GM18507 (cell line): ENCODE results near the gene ASXL1.
A peak's percentile ranks its signal among the peaks of the same experiment; 100 is the strongest.
"Not testable (repeated sequence)": the region's sequence is repeated elsewhere in the genome, so short reads cannot be mapped to it uniquely, and the experiment has no call there.

Experiments used
- DNase-seq: peaks from one replicate; pipeline ENCODE4 v3.0.0; 2011; ENCODE audit warnings: low read depth; ENCODE audit not compliant: insufficient read length; ENCODE audit errors: extremely low spot score
- FAIRE-seq: peaks from 2 replicates; lab custom pipeline; 2011; peaks lifted over from hg19 to GRCh38; lab: Jason Lieb, UNC

Gene ASXL1

DNA sequence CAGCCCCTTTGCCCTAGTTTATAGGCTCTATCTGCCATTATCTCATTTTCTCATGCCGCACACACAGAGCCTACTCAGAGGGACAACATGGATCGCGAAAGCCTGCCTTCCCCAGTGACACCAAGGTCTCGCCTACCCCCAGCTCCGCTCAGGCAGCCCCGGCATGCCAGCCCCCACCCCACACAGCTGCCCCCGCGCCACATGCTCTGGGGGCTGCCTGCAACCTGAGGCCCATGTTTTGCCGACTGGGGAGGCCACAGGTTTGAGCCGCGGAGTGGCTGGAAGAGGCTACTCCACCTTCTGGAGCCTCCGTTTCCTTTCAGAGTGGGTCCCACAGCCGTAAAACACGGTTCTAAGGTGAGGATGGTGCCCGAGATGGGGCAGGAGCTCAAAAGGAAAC is 102.1 kb downstream of the ASXL1 start:
- FAIRE-seq (no peak), DNase-seq (no peak)

DNA sequence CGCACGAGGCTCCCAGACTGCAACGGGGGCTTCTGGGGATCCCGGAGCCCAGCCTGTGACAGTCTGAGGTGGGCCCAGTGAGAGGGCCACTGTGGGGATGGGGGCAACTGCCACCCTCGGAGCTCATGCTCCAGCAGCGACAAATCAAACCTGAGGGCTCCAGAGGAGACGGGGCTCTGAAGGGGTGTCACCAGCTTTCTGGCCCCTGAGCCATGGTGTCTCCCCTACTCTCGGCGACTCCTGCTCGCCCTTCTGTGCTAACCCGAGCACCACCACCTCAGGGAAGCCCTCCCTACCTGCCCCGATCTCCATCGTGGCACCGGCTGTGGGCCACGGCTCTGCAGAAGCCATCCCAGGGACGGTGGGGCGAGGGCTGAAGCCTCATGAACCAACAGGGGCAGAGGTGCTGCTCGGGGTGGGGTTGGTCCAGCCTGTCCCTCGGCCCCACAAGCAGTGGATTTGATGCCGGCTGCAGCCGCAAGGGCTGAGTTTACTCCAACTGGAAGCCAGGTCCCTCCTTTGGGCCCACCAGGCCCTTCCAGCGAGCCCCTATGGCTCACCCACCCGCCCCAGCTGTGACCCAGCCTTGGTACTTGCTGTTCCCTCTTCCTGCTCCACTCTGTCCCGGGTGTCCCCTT is 102.7 kb downstream of the ASXL1 start:
- FAIRE-seq: no peak
- no peak for DNase-seq

DNA sequence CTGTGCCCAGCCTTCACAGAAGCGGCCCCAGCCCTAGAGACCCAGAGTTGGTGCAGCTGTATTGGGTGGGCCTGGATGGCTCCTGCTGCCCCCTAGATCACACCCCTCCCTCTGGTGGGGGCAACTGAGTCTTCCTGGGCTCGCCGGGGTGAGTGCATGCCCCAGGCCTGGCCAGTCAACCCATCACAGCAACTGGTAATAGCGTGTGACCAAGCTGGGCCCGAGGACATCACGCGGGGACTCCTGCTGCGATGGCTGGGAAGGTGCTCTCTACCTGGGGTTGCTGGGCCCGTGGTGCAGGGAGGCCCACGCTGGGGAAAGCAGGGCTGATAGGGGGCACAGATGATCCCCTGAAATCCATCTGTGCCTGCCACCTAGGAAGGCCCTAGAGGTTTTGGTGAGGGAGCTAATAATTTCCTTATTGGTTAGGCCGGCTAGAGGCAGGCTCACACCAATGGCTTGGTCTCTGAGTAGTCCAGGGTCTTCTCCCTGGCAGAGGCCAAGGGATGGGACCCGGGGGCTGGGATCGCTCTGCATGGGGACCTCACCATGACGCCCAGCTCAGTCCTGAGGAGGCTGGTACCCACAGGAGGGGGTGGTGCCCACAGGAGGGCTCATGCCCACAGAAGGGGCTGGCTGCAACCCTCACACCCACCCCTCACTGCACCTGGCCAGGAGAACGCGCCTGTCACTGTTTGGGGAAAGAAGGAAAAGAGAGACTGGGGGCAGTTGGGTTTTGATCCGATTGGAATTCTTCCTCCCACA is 103.9 kb downstream of the ASXL1 start:
- FAIRE-seq: no peak
- DNase-seq: no peak

- FAIRE-seq: no peak
- DNase-seq: no peak
Measured at GRCh38 chr20:32462900-32463641, 104.9 kb downstream of the ASXL1 start.

GRCh38 chr20:32463642-32464400 is 105.7 kb downstream of the ASXL1 start:
- DNase-seq (no peak), FAIRE-seq (no peak)

DNA sequence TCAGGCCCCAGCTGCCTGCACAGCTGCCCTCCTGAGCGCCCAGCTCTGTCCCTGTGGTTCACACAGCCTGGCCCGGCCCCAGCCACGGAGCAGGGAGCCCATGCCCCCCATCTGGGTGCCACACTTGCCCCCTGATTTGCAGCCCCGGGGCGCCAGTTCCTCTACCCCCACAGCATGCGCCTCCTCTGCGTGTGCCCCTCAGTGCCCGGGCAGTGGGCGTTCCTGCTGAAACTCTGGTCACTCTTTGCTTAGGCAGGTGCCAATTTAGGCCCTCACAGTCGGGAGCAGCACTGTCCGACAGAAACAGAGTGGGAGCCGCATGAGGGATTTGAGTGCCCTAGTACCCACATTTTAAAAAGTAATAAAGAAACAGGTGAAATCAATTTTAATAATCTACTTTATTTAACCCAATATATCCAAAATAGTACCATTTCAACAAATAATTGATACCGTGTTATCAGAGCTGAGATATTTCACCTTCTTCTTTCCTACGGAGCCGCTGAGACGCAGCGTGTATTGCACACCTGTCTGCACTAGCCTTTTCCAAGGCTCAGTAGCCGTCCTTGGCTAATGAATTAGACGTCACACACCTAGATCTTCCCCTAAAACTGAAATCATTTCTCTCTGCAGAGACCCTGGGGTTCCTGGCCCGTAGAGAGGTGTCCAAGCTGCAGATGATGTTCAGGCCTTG is 106.4 kb downstream of the ASXL1 start:
- DNase-seq (no peak), FAIRE-seq (no peak)

GRCh38 chr20:32465092-32465900 is 107.2 kb downstream of the ASXL1 start:
- DNase-seq (no peak), FAIRE-seq (no peak)

DNA sequence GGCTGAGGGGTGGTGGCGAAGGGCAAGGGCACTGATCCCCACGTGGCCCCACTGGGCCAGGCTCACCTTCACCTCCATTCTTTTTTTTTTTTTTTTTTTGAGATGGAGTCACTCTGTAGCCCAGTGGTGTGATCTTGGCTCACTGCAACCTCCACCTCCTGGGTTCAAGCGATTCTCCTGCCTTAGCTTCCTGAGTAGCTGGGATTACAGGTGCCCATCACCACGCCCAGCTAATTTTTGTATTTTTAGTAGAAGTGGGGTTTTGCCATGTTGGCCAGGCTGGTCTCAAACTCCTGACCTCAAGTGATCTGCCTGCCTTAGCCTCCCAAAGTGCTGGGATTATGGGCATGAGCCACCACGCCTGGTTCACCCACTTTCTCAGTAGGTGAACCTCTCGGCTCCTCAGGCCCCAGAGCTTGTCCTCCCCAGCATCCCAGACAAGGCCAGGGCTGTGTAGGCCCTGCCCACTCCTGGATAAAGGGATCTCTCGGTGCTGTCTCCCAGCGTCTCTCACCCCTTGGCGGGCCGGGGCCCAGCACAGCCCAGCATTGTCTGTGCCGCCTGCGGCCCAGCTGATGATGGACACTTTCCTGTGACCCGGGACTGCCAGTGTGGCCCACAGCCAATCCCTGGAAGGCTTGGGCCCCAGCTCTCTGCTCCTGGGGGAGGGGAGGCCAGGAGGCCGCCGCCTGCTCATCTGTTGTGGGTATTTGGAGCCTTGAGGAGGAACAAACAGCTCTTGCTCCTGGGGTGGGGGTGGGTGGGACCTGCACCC is 108.0 kb downstream of the ASXL1 start:
- DNase-seq, FAIRE-seq: not testable (repeated sequence)

- DNase-seq (no peak), FAIRE-seq (no peak)
Measured at GRCh38 chr20:32466739-32467505, 108.8 kb downstream of the ASXL1 start.

- no peak for DNase-seq
- FAIRE-seq: no peak
Measured at GRCh38 chr20:32467506-32468312, 109.6 kb downstream of the ASXL1 start.

GRCh38 chr20:32468313-32468640 is 110.1 kb downstream of the ASXL1 start:
- FAIRE-seq (no peak), DNase-seq (no peak)

DNA sequence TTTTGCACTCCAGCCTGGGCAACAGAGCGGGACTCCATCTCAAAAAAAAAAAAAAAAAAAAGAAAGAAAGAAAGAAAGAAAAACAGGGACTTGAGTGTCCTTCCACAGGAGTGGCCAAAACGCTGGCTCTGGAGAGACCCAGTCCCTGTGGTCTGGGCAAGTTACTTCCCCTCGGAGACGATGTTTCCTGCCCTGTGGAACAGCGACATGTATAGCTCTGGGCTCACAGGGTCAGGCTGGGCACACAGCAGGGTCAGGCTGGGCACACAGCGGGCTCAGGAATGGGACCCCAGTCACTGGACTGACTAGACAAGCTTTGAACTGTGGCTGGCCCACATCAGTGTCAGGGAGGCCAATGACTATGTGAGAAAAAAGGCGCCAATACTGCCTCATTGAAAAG is 110.7 kb downstream of the ASXL1 start:
- FAIRE-seq (no peak), DNase-seq (no peak)

DNA sequence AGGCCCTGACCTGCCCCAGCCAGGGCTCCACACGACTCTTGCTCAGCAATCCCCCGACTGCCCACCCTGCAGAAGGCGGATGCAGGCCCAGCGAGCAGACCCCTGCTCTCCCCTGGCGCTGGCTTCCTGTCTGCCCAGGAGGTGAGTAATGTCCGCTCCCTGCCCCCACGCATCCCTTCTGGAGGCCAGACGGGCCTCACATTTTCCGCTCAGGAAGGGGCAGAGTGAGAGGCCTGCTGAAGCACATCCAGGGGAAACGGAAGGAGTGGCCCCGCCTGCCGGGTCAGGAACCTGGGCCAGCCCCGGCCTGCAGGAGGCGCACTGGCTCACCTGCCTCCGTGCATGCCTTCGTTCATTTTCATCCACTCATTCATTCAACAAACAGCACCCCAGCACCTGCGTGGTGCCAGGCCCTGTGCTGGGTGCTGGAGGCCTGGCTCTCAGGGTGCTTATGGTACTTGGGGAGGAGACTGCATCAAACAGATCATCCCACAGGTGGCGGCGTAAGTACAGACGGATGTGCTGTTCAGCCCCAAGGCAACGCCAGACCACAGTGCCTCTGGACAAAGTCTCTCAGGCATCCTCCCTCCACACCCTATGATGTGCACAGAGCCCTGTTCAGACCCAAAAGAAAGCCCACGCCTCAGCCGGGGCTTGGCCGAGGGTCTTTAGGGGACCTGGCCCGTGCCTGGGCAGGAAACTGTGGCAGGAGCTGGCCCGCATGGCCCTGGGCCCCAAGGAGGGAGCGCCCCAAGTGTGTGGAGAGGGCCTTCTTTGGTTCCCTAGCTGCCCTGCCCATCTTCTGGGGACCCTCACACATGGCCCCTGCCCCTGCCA is 112.1 kb downstream of the ASXL1 start:
- FAIRE-seq (peak; percentile 41), DNase-seq (no peak)

GRCh38 chr20:32470940-32471339 is 112.8 kb downstream of the ASXL1 start:
- no peak for FAIRE-seq

DNA sequence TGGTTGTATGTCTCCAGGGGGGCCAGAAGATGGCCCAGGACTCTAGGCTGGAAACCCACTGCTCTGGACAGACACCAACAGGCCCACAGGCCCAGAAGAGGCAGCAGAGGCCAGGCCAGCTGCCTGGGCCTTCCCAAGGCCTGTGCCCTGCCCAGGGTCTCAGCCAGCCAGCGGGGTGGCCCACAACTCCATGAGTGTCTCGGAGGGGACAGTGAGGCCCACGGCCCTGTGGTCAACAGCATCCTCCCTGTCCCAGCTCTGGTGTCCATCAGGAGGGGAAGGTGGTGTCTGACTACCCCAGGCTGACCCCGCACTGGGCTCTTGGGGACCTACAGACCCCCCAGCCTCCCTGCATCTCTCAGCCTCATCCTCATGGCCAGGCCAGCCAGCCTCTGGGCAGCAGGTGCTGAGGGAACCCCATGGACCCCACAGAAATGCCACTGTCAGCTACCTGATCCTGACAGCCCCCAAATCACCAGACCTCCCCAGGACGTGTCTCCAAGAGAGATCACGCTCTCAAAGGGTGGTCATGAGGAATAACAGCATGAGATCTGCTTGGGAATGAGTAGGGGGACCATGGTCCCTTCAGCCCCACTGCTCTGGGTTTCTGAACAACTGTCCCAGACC is 114.6 kb downstream of the ASXL1 start:
- no peak for DNase-seq

More at GRCh38 chr20:32470940-32471339, 112.8 kb downstream of the ASXL1 start:
- DNase-seq: no peak

More for the DNA sequence above, 114.6 kb downstream of the ASXL1 start:
- no peak for FAIRE-seq
